PC-3 (cell line): ENCODE results near the gene NTNG1. TPM values are rescaled to one million over a fixed set of nuclear protein-coding genes. Genes with fewer than 3 reads are reported as not detected.

Experiments
- ATAC-seq: fragments of 200-7000 bp; cut with Tn5 transposase; 2 replicates; pipeline ENCODE4 v1.9.1; 2020; ENCODE audit warnings: mild to moderate bottlenecking, moderate library complexity
- BruUV-seq: library from RNA; stranded (reverse); fragments of 400-500 nt; replicated peaks from 2 replicates; lab custom pipeline; 2021; lab: Mats Ljungman, UMichigan
- CTCF ChIA-PET: fragments of 300-600 bp; sonication (Branson Sonifier 250); formaldehyde crosslinking; loops from one replicate; lab custom pipeline; 2022; ENCODE audit warnings: antibody characterized with exemption; lab: Charles Lee
- POLR2A ChIA-PET: fragments of 300-600 bp; sonication (Branson Sonifier 250); formaldehyde crosslinking; loops from one replicate; lab custom pipeline; 2022; ENCODE audit warnings: antibody characterized with exemption; ENCODE audit not compliant: unreplicated experiment; lab: Charles Lee
- DNase-seq: peaks from one replicate; pipeline ENCODE4 v3.0.0-alpha.2; 2015
- H2AFZ ChIP-seq: fragments of 300-600 bp; sonication (generic); 2 replicates; pipeline ENCODE4 v1.6.0; 2016; ENCODE audit warnings: antibody characterized with exemption, low read length
- H3F3A ChIP-seq: fragments of 300-600 bp; sonication (generic); one replicate; pipeline ENCODE4 v1.6.0; 2017; ENCODE audit warnings: antibody characterized with exemption, low read length, control low read depth, mild to moderate bottlenecking; ENCODE audit not compliant: unreplicated experiment
- H3K27ac ChIP-seq: fragments of 300-600 bp; sonication (generic); 2 replicates; pipeline ENCODE4 v1.5.1; 2016; ENCODE audit warnings: mild to moderate bottlenecking, low read length
- H3K27me3 ChIP-seq: fragments of 300-600 bp; sonication (generic); 2 replicates; pipeline ENCODE4 v1.6.1; 2016; ENCODE audit warnings: low read length, mixed read lengths
- H3K36me3 ChIP-seq: fragments of 300-600 bp; sonication (generic); 2 replicates; pipeline ENCODE4 v1.6.1; 2016; ENCODE audit warnings: low read depth, mixed run types, low read length, mixed read lengths
- H3K4me1 ChIP-seq: fragments of 300-600 bp; sonication (generic); 2 replicates; pipeline ENCODE4 v1.5.1; 2016; ENCODE audit warnings: low read length; ENCODE audit not compliant: insufficient read depth
- H3K4me2 ChIP-seq: fragments of 300-600 bp; sonication (generic); 2 replicates; pipeline ENCODE4 v1.6.0; 2016; ENCODE audit warnings: low read length
- H3K4me3 ChIP-seq: fragments of 300-600 bp; sonication (generic); 2 replicates; pipeline ENCODE4 v1.5.1; 2016; ENCODE audit warnings: mild to moderate bottlenecking, low read length, mixed read lengths
- H3K79me2 ChIP-seq: fragments of 300-600 bp; sonication (generic); 2 replicates; pipeline ENCODE4 v1.6.1; 2017; ENCODE audit warnings: low read length, mixed read lengths
- H3K9ac ChIP-seq: fragments of 300-600 bp; sonication (generic); 2 replicates; pipeline ENCODE4 v1.6.0; 2016; ENCODE audit warnings: mild to moderate bottlenecking, low read length
- H3K9me2 ChIP-seq: fragments of 300-600 bp; sonication (generic); replicated peaks from 2 replicates; pipeline ENCODE4 v1.6.1; 2016; ENCODE audit warnings: mixed run types, low read length, mixed read lengths
- H3K9me3 ChIP-seq: fragments of 300-600 bp; sonication (generic); 2 replicates; pipeline ENCODE4 v1.6.1; 2016; ENCODE audit warnings: low read length, mixed read lengths
- H4K20me1 ChIP-seq: fragments of 300-600 bp; sonication (generic); 2 replicates; pipeline ENCODE4 v1.6.1; 2016; ENCODE audit warnings: low read length, mixed read lengths
- CTCF ChIP-seq: fragments of 300-600 bp; sonication (generic); conservative IDR thresholded peaks from 2 replicates; pipeline ENCODE4 v1.5.1; 2017; ENCODE audit warnings: antibody characterized with exemption, low read depth, mild to moderate bottlenecking, low read length
- EZH2 ChIP-seq: fragments of 300-600 bp; sonication (generic); IDR thresholded peaks from one replicate; pipeline ENCODE4 v1.6.1; 2017; ENCODE audit warnings: antibody characterized with exemption, mild to moderate bottlenecking, low read length; ENCODE audit not compliant: unreplicated experiment
- EZH2phosphoT487 ChIP-seq: fragments of 300-600 bp; sonication (generic); IDR thresholded peaks from 2 replicates; pipeline ENCODE4 v1.6.1; 2018; ENCODE audit warnings: mild to moderate bottlenecking, antibody characterized with exemption, low read length, borderline replicate concordance
- intact Hi-C: fragments of 100-400 bp; cut with micrococcal nuclease; formaldehyde crosslinking; loops from 2 replicates; pipeline ENCODE4 v1.9.0; 2023
- total RNA-seq: library from RNA; depleted of rRNA; stranded (reverse); fragments of >200 nt; gene quantifications from 2 replicates; pipeline ENCODE4 v1.2.3, GENCODE V29; 2014

NTNG1 gene
- total RNA-seq, 1 experiment from 2014 or later, result 6.7 TPM

GRCh38 chr1:107267489-107267888 is 126.7 kb downstream of the NTNG1 start:
- peaks cover 30% of the 10 kb centered on the region for H3K4me1 ChIP-seq
- BruUV-seq, result no TSS peak
- ATAC-seq, result no peak
- ChIA-PET POLR2A (no interaction called here), CTCF (no interaction called here)
- H3K4me3 ChIP-seq, result no peak overlapping the region
- H3K9me2 ChIP-seq, result no peaks in the 10 kb centered on the region
- no peak overlapping the region for H3K4me2 ChIP-seq
- no peaks in the 10 kb centered on the region for H3K9me3 ChIP-seq
- no peaks in the 10 kb centered on the region for H3K36me3 ChIP-seq
- no peak for DNase-seq
- H3K9ac ChIP-seq, result no peak overlapping the region
- H2AFZ ChIP-seq, result no peak overlapping the region
- TF ChIP-seq CTCF (no peak), EZH2phosphoT487 (no peak), EZH2 (no peak)
- H3F3A ChIP-seq, result no peaks in the 10 kb centered on the region
- H3K27me3 ChIP-seq, result no peaks in the 10 kb centered on the region
- H3K27ac ChIP-seq, result no peak overlapping the region
- no peaks in the 10 kb centered on the region for H3K79me2 ChIP-seq
- intact Hi-C loops, result loop anchor here (10.0 kb wide), 1 partner anchor 167 kb away; no protein-coding TSS in a partner anchor
- no peaks in the 10 kb centered on the region for H4K20me1 ChIP-seq

- H4K20me1 ChIP-seq, result no peaks in the 10 kb centered on the region
- no peaks in the 10 kb centered on the region for H3F3A ChIP-seq
- ChIA-PET POLR2A (no interaction called here), CTCF (no interaction called here)
- DNase-seq, result no peak
- H3K9ac ChIP-seq, result no peak overlapping the region
- no peaks in the 10 kb centered on the region for H3K79me2 ChIP-seq
- TF ChIP-seq EZH2phosphoT487, result no peak
- TF ChIP-seq CTCF, result no peak
- no peak for TF ChIP-seq EZH2
- H3K4me2 ChIP-seq, result no peak overlapping the region
- H3K27ac ChIP-seq, result no peak overlapping the region
- H3K4me1 ChIP-seq, result no peaks in the 10 kb centered on the region
- no TSS peak for BruUV-seq
- H3K27me3 ChIP-seq, result no peaks in the 10 kb centered on the region
- no peaks in the 10 kb centered on the region for H3K36me3 ChIP-seq
- H3K9me2 ChIP-seq, result no peaks in the 10 kb centered on the region
- no peak for ATAC-seq
- H3K9me3 ChIP-seq, result no peaks in the 10 kb centered on the region
- intact Hi-C loops, result no loop called here
- H2AFZ ChIP-seq, result no peak overlapping the region
- H3K4me3 ChIP-seq, result no peak overlapping the region
These were observed 131.5 kb downstream of the NTNG1 start for GRCh38 chr1:107272321-107272720.

- Histone ChIP-seq H3K4me3 (no peak overlapping the region), H3K27ac (no peak overlapping the region), H3K4me2 (no peak overlapping the region), H3K9ac (no peak overlapping the region), H3K27me3 (no peaks in the 10 kb centered on the region), H3K79me2 (no peaks in the 10 kb centered on the region), H3K9me2 (no peaks in the 10 kb centered on the region), H2AFZ (no peak overlapping the region), H4K20me1 (no peaks in the 10 kb centered on the region), H3K9me3 (no peaks in the 10 kb centered on the region), H3K36me3 (no peaks in the 10 kb centered on the region), H3K4me1 (no peaks in the 10 kb centered on the region), H3F3A (no peaks in the 10 kb centered on the region)
- no peak for DNase-seq
- intact Hi-C loops, result no loop called here
- POLR2A ChIA-PET, result no interaction called here
- no peak for TF ChIP-seq EZH2phosphoT487
- TF ChIP-seq CTCF, result no peak
- no peak for TF ChIP-seq EZH2
- ATAC-seq, result no peak
- CTCF ChIA-PET, result no interaction called here
- BruUV-seq, result no TSS peak
These were observed 132.7 kb downstream of the NTNG1 start for GRCh38 chr1:107273515-107273914.
